GM06990 (cell line): Measurements from ENCODE around the gene DLST.
A peak's percentile ranks its signal among the peaks of the same experiment; 100 is the strongest.

Source experiments
- DNase-seq: peaks from one replicate; pipeline ENCODE4 v3.0.0-alpha.2; 2011; ENCODE audit not compliant: insufficient read length; ENCODE audit errors: extremely low read depth
- H3K27me3 ChIP-seq: replicated peaks from 2 replicates; pipeline ENCODE4 v1.6.0; 2011; ENCODE audit warnings: low read length; ENCODE audit not compliant: control insufficient read depth, insufficient read depth
- H3K36me3 ChIP-seq: 2 replicates; pipeline ENCODE4 v1.5.1; 2011; ENCODE audit warnings: low read length; ENCODE audit not compliant: control insufficient read depth, insufficient read depth
- H3K4me3 ChIP-seq: replicated peaks from 2 replicates; pipeline ENCODE4 v1.5.1; 2011; ENCODE audit warnings: low read depth, mild to moderate bottlenecking, control low read depth, low read length
- CTCF ChIP-seq: IDR thresholded peaks from 2 replicates; pipeline ENCODE4 v1.5.1; 2011; ENCODE audit warnings: low read length, control low read depth, mild to moderate bottlenecking, inconsistent platforms; ENCODE audit not compliant: insufficient read depth, poor library complexity, severe bottlenecking

DLST gene

GRCh38 chr14:74881431-74882102 is at the start of gene DLST:
TSS of gene DLST (plus strand) at chr14:74881916. CDS start at chr14:74881954, 38 bp downstream.
- peak; percentile 95 for DNase-seq
- Histone ChIP-seq H3K4me3 (peak within 1 kb of the TSS; percentile 76), H3K27me3 (no peaks in the 10 kb centered on the region), H3K36me3 (peaks cover 2% of the 10 kb centered on the region)
- TF ChIP-seq CTCF = no peak

- Histone ChIP-seq H3K4me3 (no peak overlapping the region), H3K36me3 (peaks cover 7% of the 10 kb centered on the region), H3K27me3 (no peaks in the 10 kb centered on the region)
- no peak for DNase-seq
- no peak for TF ChIP-seq CTCF
Measured at GRCh38 chr14:74832849-74833248, 48.9 kb upstream of the DLST start.

GRCh38 chr14:74834692-74835392 is 46.9 kb upstream of the DLST start:
- no peak for TF ChIP-seq CTCF
- Histone ChIP-seq H3K4me3 (no peak overlapping the region), H3K36me3 (peaks cover 2% of the 10 kb centered on the region; the same call in 1 of the 2 replicates), H3K27me3 (no peaks in the 10 kb centered on the region)
- DNase-seq = no peak

- Histone ChIP-seq H3K27me3 (no peaks in the 10 kb centered on the region), H3K4me3 (no peak overlapping the region), H3K36me3 (no peaks in the 10 kb centered on the region)
- no peak for DNase-seq
- TF ChIP-seq CTCF = no peak
Measured at GRCh38 chr14:74835645-74836250, 46.0 kb upstream of the DLST start.

GRCh38 chr14:74836251-74836960 is 45.3 kb upstream of the DLST start:
- TF ChIP-seq CTCF = no peak
- no peak for DNase-seq
- Histone ChIP-seq H3K27me3 (no peaks in the 10 kb centered on the region), H3K4me3 (no peak overlapping the region), H3K36me3 (no peaks in the 10 kb centered on the region)
